Kidney (tissue), 14 donors: ENCODE data around the gene GALK2. TPM values are rescaled to one million over a fixed set of nuclear protein-coding genes. Genes with fewer than 3 reads are reported as not detected.

Experiments
- DNase-seq, 5 donors: peaks; one replicate each; pipeline ENCODE4 v3.0.0-alpha.2; 2013 to 2020
- FAIRE-seq: peaks from 2 replicates; lab custom pipeline; 2012; peaks lifted over from hg19 to GRCh38; lab: Jason Lieb, UNC
- H3K27ac ChIP-seq, 2 donors: one replicate each; pipeline ENCODE4 v1.7.0; 2013; ENCODE audit warnings: low read depth in 2 of 2, low read length in 2 of 2, inconsistent platforms in 1 of 2
- H3K27me3 ChIP-seq: one replicate; pipeline ENCODE4 v1.7.1; 2013; ENCODE audit warnings: low read length, inconsistent platforms; ENCODE audit not compliant: control insufficient read depth, insufficient read depth
- H3K36me3 ChIP-seq, 3 donors: one replicate each; pipeline versions ENCODE4 v1.7.0 to v1.7.1; 2013; ENCODE audit warnings: low read length in 3 of 3, control low read depth in 1 of 3, inconsistent platforms in 1 of 3; ENCODE audit not compliant: insufficient read depth in 3 of 3, control insufficient read depth in 2 of 3
- H3K4me1 ChIP-seq, 3 donors: one replicate each; pipeline versions ENCODE4 v1.7.0 to v1.7.1; 2013; ENCODE audit warnings: low read length in 3 of 3, inconsistent platforms in 1 of 3, low read depth in 1 of 3; ENCODE audit not compliant: control insufficient read depth in 2 of 3, insufficient read depth in 2 of 3
- H3K4me3 ChIP-seq, 3 donors: one replicate each; pipeline versions ENCODE4 v1.7.0 to v1.8.1; 2013; ENCODE audit warnings: low read length in 3 of 3, control low read depth in 1 of 3, inconsistent platforms in 1 of 3
- H3K9ac ChIP-seq, 3 donors: one replicate each; pipeline versions ENCODE4 v1.7.0 to v1.7.1; 2013; ENCODE audit warnings: low read length in 3 of 3, control low read depth in 1 of 3, inconsistent platforms in 1 of 3
- H3K9me3 ChIP-seq, 3 donors: one replicate each; pipeline versions ENCODE4 v1.7.0 to v1.7.1; 2013; ENCODE audit warnings: low read length in 3 of 3, control low read depth in 1 of 3, inconsistent platforms in 1 of 3; ENCODE audit not compliant: control insufficient read depth in 2 of 3, insufficient read depth in 1 of 3
- CTCF ChIP-seq: IDR thresholded peaks from 3 replicates; pipeline ENCODE4 v1.5.1; 2012; ENCODE audit warnings: mild to moderate bottlenecking, moderate library complexity, borderline replicate concordance; ENCODE audit not compliant: insufficient read depth; ENCODE audit errors: extremely low read depth
- intact Hi-C: fragments of 100-400 bp; cut with DNase I; formaldehyde crosslinking; loops from one replicate; pipeline ENCODE4 v1.11.1; 2022
- polyA plus RNA-seq: library from polyadenylated mRNA; stranded (reverse); fragments of 350-450 nt; fragmentation: Illumina TruSeq; extraction: RNeasy Lipid Tissue Mini Kit (QIAGEN cat#74804); gene quantifications from one replicate; pipeline ENCODE4 v1.2.3, GENCODE V29; 2014; ENCODE audit warnings: low read depth, low replicate concordance; ENCODE audit not compliant: insufficient read depth
- total RNA-seq: library from RNA; stranded (reverse); fragmentation: NEBNext Ultra II Directional; extraction: Animal tissue kit (Norgen Biotek cat#: 25700); gene quantifications from one replicate; pipeline ENCODE4 v1.2.1, GENCODE V29; 2021
- donor health status: control.
- donor health status: control.
- donor health status: control.
- donor health status: control.
- donor health status: control.
- donor health status: DM: yes; HTN: yes; CAD: no.
- donor health status: Normal renal cell carcinoma (clear cell type).

Gene GALK2
- total and polyA plus RNA-seq, 2 donors from 2014 or later, result 36.4 to 40.6 TPM

GRCh38 chr15:49270541-49271421 lies 100.7 kb downstream of the GALK2 start:
- no peak for FAIRE-seq
- no peak overlapping the region for H3K27ac ChIP-seq

GRCh38 chr15:49273734-49274318 lies 103.8 kb downstream of the GALK2 start:
- no peak overlapping the region for H3K27ac ChIP-seq

More at GRCh38 chr15:49270541-49271421, 100.7 kb downstream of the GALK2 start:
- H3K9me3 ChIP-seq, result no peaks in the 10 kb centered on the region
- H3K9ac ChIP-seq, result no peak overlapping the region
- no peaks in the 10 kb centered on the region for H3K27me3 ChIP-seq
- H3K36me3 ChIP-seq, result no peaks in the 10 kb centered on the region
- no peak for TF ChIP-seq CTCF
- intact Hi-C loops, result no loop called here
- DNase-seq, result peak in 1 of 5 donors; percentile 56
- H3K4me3 ChIP-seq, result no peak overlapping the region
- no peaks in the 10 kb centered on the region for H3K4me1 ChIP-seq

GRCh38 chr15:49278751-49279150 lies 108.7 kb downstream of the GALK2 start:
- H3K9ac ChIP-seq, result no peak overlapping the region
- H3K4me1 ChIP-seq, result no peaks in the 10 kb centered on the region
- no peak for FAIRE-seq
- no peak overlapping the region for H3K27ac ChIP-seq
- intact Hi-C loops, result no loop called here
- H3K27me3 ChIP-seq, result no peaks in the 10 kb centered on the region
- peaks cover 0 to 7% (median 5%) of the 10 kb centered on the region in 3 donors for H3K36me3 ChIP-seq
- DNase-seq, result no peak
- no peak for TF ChIP-seq CTCF
- H3K9me3 ChIP-seq, result no peaks in the 10 kb centered on the region
- no peak overlapping the region for H3K4me3 ChIP-seq

More at GRCh38 chr15:49273734-49274318, 103.8 kb downstream of the GALK2 start:
- H3K4me1 ChIP-seq, result no peaks in the 10 kb centered on the region
- intact Hi-C loops, result no loop called here
- no peak overlapping the region for H3K4me3 ChIP-seq
- no peak for TF ChIP-seq CTCF
- H3K9me3 ChIP-seq, result no peaks in the 10 kb centered on the region
- DNase-seq, result no peak
- H3K36me3 ChIP-seq, result no peaks in the 10 kb centered on the region
- no peak for FAIRE-seq
- no peaks in the 10 kb centered on the region for H3K27me3 ChIP-seq
- H3K9ac ChIP-seq, result no peak overlapping the region
